Prostate gland (tissue), 2 donors: ENCODE measurements around the gene COL4A3. TPM values are rescaled to one million over a fixed set of nuclear protein-coding genes. Genes with fewer than 3 reads are reported as not detected.

Experiments used
- DNase-seq: peaks from one replicate; pipeline ENCODE4 v3.0.0-alpha.2; 2019; ENCODE audit warnings: low spot score
- H3K27ac ChIP-seq, 2 donors: fragments of 200-600 bp; sonication (generic); 2 replicates each; pipeline ENCODE4 v1.5.1; 2017 to 2019
- H3K27me3 ChIP-seq: fragments of 200-600 bp; sonication (generic); replicated peaks from 2 replicates; pipeline ENCODE4 v1.5.1; 2019; ENCODE audit not compliant: insufficient read depth
- H3K36me3 ChIP-seq, 2 donors: fragments of 200-600 bp; sonication (generic); 1 replicate in 1 of 2; 2 replicates in 1 of 2; pipeline versions ENCODE4 v1.5.1 to v1.8.1; 2017 to 2019
- H3K4me1 ChIP-seq: fragments of 200-600 bp; sonication (generic); replicated peaks from 2 replicates; pipeline ENCODE4 v1.5.1; 2019
- H3K4me3 ChIP-seq, 2 donors: fragments of 200-600 bp; sonication (generic); 2 replicates each; pipeline ENCODE4 v1.5.1; 2017 to 2019
- H3K9me3 ChIP-seq: fragments of 200-600 bp; sonication (generic); 2 replicates; pipeline ENCODE4 v1.5.1; 2017
- CTCF ChIP-seq, 4 experiments: fragments of 200-600 bp in 2 of 4; fragments of 450-650 bp in 2 of 4; sonication (generic) in 2 of 4; IDR thresholded peaks; 1 replicate in 3 of 4; 2 replicates in 1 of 4; pipeline ENCODE4 v1.5.1; 2016 to 2019; ENCODE audit warnings: antibody characterized with exemption in 4 of 4, mild to moderate bottlenecking in 2 of 4, moderate library complexity in 2 of 4
- POLR2A ChIP-seq: fragments of 450-650 bp; IDR thresholded peaks from one replicate; pipeline ENCODE4 v1.6.1; 2016; ENCODE audit warnings: antibody characterized with exemption, mild to moderate bottlenecking
- POLR2AphosphoS5 ChIP-seq: sonication (generic); formaldehyde crosslinking; IDR thresholded peaks from one replicate; pipeline ENCODE4 v1.6.1; 2017; ENCODE audit warnings: antibody characterized with exemption
- WGBS: methylation state at CpG from one replicate; pipeline ENCODE4 v1.1.5; 2018; 5-methylcytosine and 5-hydroxymethylcytosine counted together
- intact Hi-C: fragments of 100-400 bp; cut with DNase I; formaldehyde crosslinking; loops from one replicate; pipeline ENCODE4 v1.14.2; 2022
- total RNA-seq, 2 donors: library from RNA; depleted of rRNA; stranded (reverse); fragments of >200 nt; gene quantifications; one replicate each; pipeline ENCODE4 v1.1.0, GENCODE V29; 2016

The COL4A3 gene
- total RNA-seq, 2 donors from 2014 or later, result 3.5 to 7.0 TPM

- WGBS, result 34% methylated on average over 4 of the region's 4 CpGs
- H3K27me3 ChIP-seq, result peaks cover 2% of the 10 kb centered on the region
Measured at GRCh38 chr2:227132986-227133385, 31.4 kb upstream of the COL4A3 start.

DNA sequence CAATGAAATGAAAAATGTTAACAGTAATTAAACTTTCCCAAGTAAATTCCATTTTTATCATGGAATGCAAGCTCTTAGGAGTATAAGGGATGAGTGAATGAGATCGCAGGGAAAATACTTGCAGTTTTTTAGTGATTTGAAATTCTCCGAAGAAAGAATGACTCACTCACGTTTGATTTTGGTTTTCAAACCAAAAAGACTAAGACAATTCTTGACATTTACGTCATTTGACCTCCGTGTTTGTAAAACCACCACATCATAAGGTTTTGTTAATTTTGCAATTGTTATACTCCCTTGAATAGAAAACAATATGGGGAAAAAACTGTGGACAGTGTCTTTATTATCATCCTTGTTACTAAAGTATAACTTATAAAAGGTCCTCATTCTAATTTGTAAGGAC, 29.8 kb upstream of the COL4A3 start:
- Histone ChIP-seq H3K4me1 (no peaks in the 10 kb centered on the region), H3K4me3 (no peak overlapping the region), H3K27me3 (peaks cover 2% of the 10 kb centered on the region), H3K36me3 (no peaks in the 10 kb centered on the region), H3K9me3 (no peaks in the 10 kb centered on the region), H3K27ac (no peak overlapping the region)
- no peak for DNase-seq
- intact Hi-C loops, result loop anchor here (10.0 kb wide), 1 partner anchor 190 kb away; the partner anchor contains the start of gene MFF
- WGBS, result 73% methylated on average over 5 of the region's 5 CpGs
- TF ChIP-seq POLR2AphosphoS5, result no peak
- no peak for TF ChIP-seq POLR2A

More at GRCh38 chr2:227132986-227133385, 31.4 kb upstream of the COL4A3 start:
- Histone ChIP-seq H3K4me3 (no peak overlapping the region), H3K36me3 (no peaks in the 10 kb centered on the region), H3K9me3 (no peaks in the 10 kb centered on the region), H3K27ac (no peak overlapping the region), H3K4me1 (no peaks in the 10 kb centered on the region)
- intact Hi-C loops, result loop anchor here (10.0 kb wide), 1 partner anchor 192 kb away; the partner anchor contains the start of gene MFF
- DNase-seq, result no peak
- no peak for TF ChIP-seq POLR2AphosphoS5
- no peak for TF ChIP-seq POLR2A
- TF ChIP-seq CTCF (IDR thresholded peaks at IDR 0.05), result no peak

DNA sequence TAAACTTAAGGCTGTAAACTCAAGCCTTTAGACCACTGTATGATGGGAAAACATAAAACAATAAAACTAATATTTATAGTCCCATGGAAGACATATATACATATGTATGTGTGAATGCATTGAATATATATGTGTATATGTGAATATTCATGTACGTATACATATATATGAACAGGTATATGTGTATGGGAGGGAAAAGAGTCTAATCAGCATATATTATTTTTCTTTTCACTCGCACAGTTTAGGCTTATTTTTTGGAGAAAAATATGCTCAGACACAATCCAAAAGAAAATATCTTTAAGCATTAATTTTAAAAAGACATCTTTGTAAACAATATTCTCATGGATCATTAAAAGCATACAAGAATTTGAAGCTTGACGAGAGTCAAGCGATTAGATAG, 23.1 kb upstream of the COL4A3 start:
- no peak for TF ChIP-seq POLR2AphosphoS5
- no peak for TF ChIP-seq CTCF (IDR thresholded peaks at IDR 0.05)
- TF ChIP-seq POLR2A, result no peak
- intact Hi-C loops, result no loop called here
- DNase-seq, result no peak
- Histone ChIP-seq H3K27ac (no peak overlapping the region), H3K4me3 (no peak overlapping the region), H3K9me3 (no peaks in the 10 kb centered on the region), H3K4me1 (no peaks in the 10 kb centered on the region), H3K27me3 (no peaks in the 10 kb centered on the region), H3K36me3 (no peaks in the 10 kb centered on the region)
- WGBS, result 84% methylated on average over 4 of the region's 4 CpGs

- 39% methylated on average over 1 of the region's 1 CpG for WGBS
- Histone ChIP-seq H3K9me3 (no peaks in the 10 kb centered on the region), H3K36me3 (no peaks in the 10 kb centered on the region), H3K4me3 (no peak overlapping the region), H3K27me3 (no peaks in the 10 kb centered on the region), H3K4me1 (no peaks in the 10 kb centered on the region), H3K27ac (no peak overlapping the region)
- no peak for DNase-seq
- intact Hi-C loops, result no loop called here
- TF ChIP-seq CTCF (IDR thresholded peaks at IDR 0.05), result no peak
- no peak for TF ChIP-seq POLR2A
- TF ChIP-seq POLR2AphosphoS5, result no peak
Measured at GRCh38 chr2:227143895-227144294, 20.5 kb upstream of the COL4A3 start.

- Histone ChIP-seq H3K4me1 (no peaks in the 10 kb centered on the region), H3K27ac (no peak overlapping the region), H3K36me3 (no peaks in the 10 kb centered on the region), H3K9me3 (no peaks in the 10 kb centered on the region), H3K27me3 (no peaks in the 10 kb centered on the region), H3K4me3 (no peak overlapping the region)
- WGBS, result 78% methylated on average over 6 of the region's 6 CpGs
- intact Hi-C loops, result no loop called here
- TF ChIP-seq CTCF (IDR thresholded peaks at IDR 0.05) (no peak), POLR2A (no peak), POLR2AphosphoS5 (no peak)
- DNase-seq, result no peak
Measured at GRCh38 chr2:227146456-227146855, 18.0 kb upstream of the COL4A3 start.
